Left lung (tissue), 10 donors: ENCODE data around the gene NLN. TPM values are rescaled to one million over a fixed set of nuclear protein-coding genes. Genes with fewer than 3 reads are reported as not detected.

Source experiments
- ATAC-seq: fragments of 200-7000 bp; cut with Tn5 transposase; one replicate; pipeline ENCODE4 v1.9.1; 2020; ENCODE audit warnings: moderate library complexity
- DNase-seq, 4 donors: peaks; one replicate each; pipeline ENCODE4 v3.0.0-alpha.2; 2013 to 2020
- H3K27ac ChIP-seq, 2 donors: fragments of 200-600 bp; sonication (generic) in 1 of 2; one replicate each; pipeline versions ENCODE4 v1.5.0 to v1.8.0; 2020 to 2021
- H3K27me3 ChIP-seq, 2 donors: fragments of 200-600 bp; sonication (generic) in 1 of 2; one replicate each; pipeline versions ENCODE4 v1.5.0 to v1.8.0; 2020 to 2021
- H3K36me3 ChIP-seq, 2 donors: fragments of 200-600 bp; sonication (generic) in 1 of 2; one replicate each; pipeline versions ENCODE4 v1.5.0 to v1.8.0; 2020 to 2021
- H3K4me1 ChIP-seq, 2 donors: fragments of 200-600 bp; one replicate each; pipeline ENCODE4 v1.8.0; 2021
- H3K4me3 ChIP-seq, 2 donors: fragments of 200-600 bp; sonication (generic) in 1 of 2; one replicate each; pipeline versions ENCODE4 v1.5.0 to v1.8.0; 2020 to 2021; ENCODE audit warnings: mild to moderate bottlenecking in 1 of 2
- H3K9me3 ChIP-seq, 2 donors: fragments of 200-600 bp; sonication (generic) in 1 of 2; one replicate each; pipeline versions ENCODE4 v1.5.0 to v1.8.0; 2020 to 2021
- intact Hi-C, 2 donors: fragments of 100-400 bp; cut with DNase I; formaldehyde crosslinking; loops; one replicate each; pipeline versions ENCODE4 v1.11.2 to v1.14.2; 2022
- polyA plus RNA-seq, 6 donors: library from polyadenylated mRNA; unstranded; fragments of 120-200 nt; gene quantifications; one replicate each; pipeline ENCODE4 v1.2.1, GENCODE V29; 2013; ENCODE audit not compliant: insufficient read length in 6 of 6
- total RNA-seq, 2 donors: library from RNA; stranded (reverse); fragmentation: NEBNext Ultra II Directional; extraction: Animal tissue kit (Norgen Biotek cat#: 25700); gene quantifications; one replicate each; pipeline ENCODE4 v1.2.1, GENCODE V29; 2021
- TF ChIP-seq, protein P1 (sequence below), 2 donors: fragments of 200-600 bp; sonication (generic) in 1 of 2; IDR thresholded peaks; one replicate each; pipeline versions ENCODE4 v1.5.0 to v1.8.0; 2021; ENCODE audit warnings: antibody characterized with exemption in 2 of 2
- donor health status: DM: no; HTN: yes; CAD: no.
- donor health status: DM: no; HTN: no; CAD: no.

NLN gene
- total and polyA plus RNA-seq, 8 donors, result 18.0 to 29.1 (median 22.3) TPM

DNA sequence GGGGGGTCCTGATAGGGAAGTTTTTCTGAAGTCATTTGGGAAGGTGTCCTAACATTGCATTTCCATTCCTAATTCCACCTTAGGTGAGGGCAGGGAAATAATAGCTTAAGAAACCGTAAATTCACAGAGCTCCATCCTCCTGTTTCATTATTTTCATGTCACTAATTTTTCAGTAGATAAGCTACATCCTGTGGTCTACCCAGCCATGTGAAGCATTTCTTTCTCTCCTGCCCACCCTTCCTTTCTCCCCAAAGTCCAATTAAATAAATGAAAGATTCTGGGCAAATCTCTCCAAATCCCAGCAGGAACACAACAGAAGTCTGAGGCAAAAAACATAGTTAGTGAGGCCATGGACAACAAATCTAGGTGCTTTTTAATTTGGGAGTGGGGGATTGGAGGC is 109.3 kb downstream of the NLN start:
- no peak for DNase-seq
- H3K9me3 ChIP-seq, result no peaks in the 10 kb centered on the region
- no peaks in the 10 kb centered on the region for H3K27me3 ChIP-seq
- ATAC-seq, result no peak
- no peak overlapping the region for H3K4me3 ChIP-seq
- no peak overlapping the region for H3K27ac ChIP-seq
- intact Hi-C loops, result no loop called here
- no peaks in the 10 kb centered on the region for H3K36me3 ChIP-seq
- H3K4me1 ChIP-seq, result no peaks in the 10 kb centered on the region
- TF ChIP-seq, protein P1, sequence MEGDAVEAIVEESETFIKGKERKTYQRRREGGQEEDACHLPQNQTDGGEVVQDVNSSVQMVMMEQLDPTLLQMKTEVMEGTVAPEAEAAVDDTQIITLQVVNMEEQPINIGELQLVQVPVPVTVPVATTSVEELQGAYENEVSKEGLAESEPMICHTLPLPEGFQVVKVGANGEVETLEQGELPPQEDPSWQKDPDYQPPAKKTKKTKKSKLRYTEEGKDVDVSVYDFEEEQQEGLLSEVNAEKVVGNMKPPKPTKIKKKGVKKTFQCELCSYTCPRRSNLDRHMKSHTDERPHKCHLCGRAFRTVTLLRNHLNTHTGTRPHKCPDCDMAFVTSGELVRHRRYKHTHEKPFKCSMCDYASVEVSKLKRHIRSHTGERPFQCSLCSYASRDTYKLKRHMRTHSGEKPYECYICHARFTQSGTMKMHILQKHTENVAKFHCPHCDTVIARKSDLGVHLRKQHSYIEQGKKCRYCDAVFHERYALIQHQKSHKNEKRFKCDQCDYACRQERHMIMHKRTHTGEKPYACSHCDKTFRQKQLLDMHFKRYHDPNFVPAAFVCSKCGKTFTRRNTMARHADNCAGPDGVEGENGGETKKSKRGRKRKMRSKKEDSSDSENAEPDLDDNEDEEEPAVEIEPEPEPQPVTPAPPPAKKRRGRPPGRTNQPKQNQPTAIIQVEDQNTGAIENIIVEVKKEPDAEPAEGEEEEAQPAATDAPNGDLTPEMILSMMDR (IDR thresholded peaks at IDR 0.05), result no peak

DNA sequence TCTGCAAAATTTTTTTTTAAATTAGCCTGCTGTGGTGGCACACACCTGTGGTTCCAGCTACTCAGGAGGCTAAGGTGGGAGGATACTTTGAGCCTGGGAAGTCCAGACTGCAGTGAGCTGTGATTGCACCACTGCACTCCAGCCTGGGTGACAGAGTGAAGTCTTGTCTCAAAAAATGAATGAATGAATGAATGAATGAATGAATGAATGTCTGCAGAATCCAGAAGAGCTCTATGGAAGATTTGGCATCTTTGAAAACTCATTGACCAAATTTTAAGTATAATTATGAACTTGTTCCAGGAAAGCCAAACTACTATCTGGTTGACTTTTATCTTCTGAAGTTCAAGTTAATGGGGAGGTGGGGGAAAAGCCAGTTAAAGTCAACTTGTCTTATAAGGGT is 110.1 kb downstream of the NLN start:
- TF ChIP-seq, protein P1 (IDR thresholded peaks at IDR 0.05), result no peak
- Histone ChIP-seq H3K4me1 (no peaks in the 10 kb centered on the region), H3K4me3 (no peak overlapping the region), H3K27ac (no peak overlapping the region), H3K27me3 (no peaks in the 10 kb centered on the region), H3K9me3 (no peaks in the 10 kb centered on the region), H3K36me3 (no peaks in the 10 kb centered on the region)
- no peak for ATAC-seq
- no peak for DNase-seq
- intact Hi-C loops, result no loop called here

DNA sequence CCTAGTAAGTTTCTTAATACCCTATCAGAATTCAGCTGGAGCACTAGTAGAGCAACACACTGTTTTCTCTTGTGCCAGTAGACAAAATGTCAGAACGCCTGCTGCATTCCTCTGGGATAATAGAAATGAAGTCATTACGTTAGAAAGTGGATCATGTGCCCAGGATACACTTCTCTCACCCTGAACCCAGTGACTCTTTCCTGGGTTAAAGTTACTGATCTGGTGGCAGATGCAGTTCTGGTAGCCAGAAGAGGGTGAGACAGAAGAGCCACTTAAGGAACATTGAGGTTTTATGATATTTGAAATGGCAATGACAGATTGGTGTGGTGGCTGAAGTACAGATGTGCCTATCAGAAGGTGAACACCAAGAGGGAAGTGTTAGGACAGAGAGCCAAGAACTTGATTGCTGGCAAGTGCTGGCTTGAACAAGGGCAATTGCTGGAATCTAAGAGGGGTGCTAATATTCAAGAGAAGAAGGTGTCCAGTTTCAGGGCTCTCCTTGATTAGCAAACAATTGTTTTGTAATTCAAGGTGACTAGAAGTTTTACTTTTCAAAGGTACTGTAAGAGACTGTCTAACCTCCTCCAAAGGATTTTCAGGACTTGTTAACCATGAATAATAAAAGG is 110.7 kb downstream of the NLN start:
- no peaks in the 10 kb centered on the region for H3K36me3 ChIP-seq
- ATAC-seq (peak; percentile 60), DNase-seq (no peak)
- H3K27me3 ChIP-seq, result no peaks in the 10 kb centered on the region
- TF ChIP-seq, protein P1 (IDR thresholded peaks at IDR 0.05), result no peak
- no peaks in the 10 kb centered on the region for H3K9me3 ChIP-seq
- no peak overlapping the region for H3K4me3 ChIP-seq
- no peaks in the 10 kb centered on the region for H3K4me1 ChIP-seq
- intact Hi-C loops, result no loop called here
- H3K27ac ChIP-seq, result no peak overlapping the region

DNA sequence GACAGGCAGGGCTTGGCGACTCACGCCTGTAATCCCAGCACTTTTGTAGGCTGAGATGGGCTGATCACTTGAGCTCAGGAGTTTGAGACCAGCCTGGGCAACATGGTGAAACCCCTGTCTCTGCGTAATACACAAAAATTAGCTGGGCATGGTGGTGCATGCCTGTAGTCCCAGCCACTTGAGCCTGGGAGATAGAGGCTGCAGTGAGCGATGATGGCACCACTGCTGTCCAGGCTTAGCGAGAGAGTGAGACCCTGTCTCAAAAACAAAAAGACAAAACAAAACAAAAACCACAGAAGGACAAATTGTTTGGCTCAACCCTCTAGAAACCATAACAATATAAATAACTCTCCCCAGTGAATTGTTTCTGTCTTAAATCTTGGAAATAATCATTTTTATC is 111.8 kb downstream of the NLN start:
- intact Hi-C loops, result no loop called here
- H3K27me3 ChIP-seq, result no peaks in the 10 kb centered on the region
- no peak for ATAC-seq
- no peaks in the 10 kb centered on the region for H3K4me1 ChIP-seq
- no peak overlapping the region for H3K4me3 ChIP-seq
- no peak overlapping the region for H3K27ac ChIP-seq
- no peaks in the 10 kb centered on the region for H3K36me3 ChIP-seq
- no peak for DNase-seq
- TF ChIP-seq, protein P1 (IDR thresholded peaks at IDR 0.05), result no peak
- H3K9me3 ChIP-seq, result no peaks in the 10 kb centered on the region

DNA sequence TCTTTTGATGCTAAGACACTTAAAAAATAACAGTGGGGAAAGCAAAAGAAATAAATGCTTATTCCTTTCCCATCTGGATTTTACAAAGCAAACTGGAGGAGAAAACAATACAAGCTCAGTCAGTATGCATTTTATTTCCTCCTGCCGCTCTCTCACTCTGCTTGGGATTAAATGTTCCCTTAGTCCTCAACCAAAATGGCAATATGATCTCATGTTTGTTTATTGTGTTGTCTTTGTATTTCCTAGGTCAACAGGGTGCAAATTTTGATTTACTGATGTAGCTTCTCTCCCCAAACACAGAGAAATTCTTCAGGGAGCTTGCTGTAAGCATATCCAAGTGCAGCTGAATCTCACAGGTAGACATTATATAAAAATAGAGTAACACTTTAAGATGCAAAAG is 112.3 kb downstream of the NLN start:
- Histone ChIP-seq H3K9me3 (no peaks in the 10 kb centered on the region), H3K27me3 (no peaks in the 10 kb centered on the region), H3K36me3 (no peaks in the 10 kb centered on the region), H3K4me1 (no peaks in the 10 kb centered on the region), H3K27ac (no peak overlapping the region), H3K4me3 (no peak overlapping the region)
- intact Hi-C loops, result no loop called here
- ATAC-seq (no peak), DNase-seq (no peak)
- TF ChIP-seq, protein P1 (IDR thresholded peaks at IDR 0.05), result no peak
